HG03060 (cell line): ENCODE measurements around the gene RBBP8.

ENCODE experiments used
- ATAC-seq: cut with Tn5 transposase; IDR thresholded peaks from one replicate; pipeline ENCODE4 v1.9.1; 2021; ENCODE audit warnings: low read depth, moderate number of reproducible peaks; ENCODE audit not compliant: unreplicated experiment

The RBBP8 gene

GRCh38 chr18:23057096-23057495 lies 124.0 kb downstream of the RBBP8 start:
- no peak for ATAC-seq

- ATAC-seq: no peak
Measured at GRCh38 chr18:23058746-23059415, 125.8 kb downstream of the RBBP8 start.

GRCh38 chr18:23059541-23060465 lies 126.7 kb downstream of the RBBP8 start:
- ATAC-seq: no peak

GRCh38 chr18:23062011-23062410 lies 128.9 kb downstream of the RBBP8 start:
- ATAC-seq: no peak

GRCh38 chr18:23063502-23063901 lies 130.4 kb downstream of the RBBP8 start:
- no peak for ATAC-seq

- ATAC-seq: no peak
Measured at GRCh38 chr18:23065234-23065806, 132.2 kb downstream of the RBBP8 start.

- ATAC-seq: no peak
Measured at GRCh38 chr18:23066060-23066459, 132.9 kb downstream of the RBBP8 start.

GRCh38 chr18:23066504-23067039 lies 133.4 kb downstream of the RBBP8 start:
- no peak for ATAC-seq

GRCh38 chr18:23067236-23067635 lies 134.1 kb downstream of the RBBP8 start:
- ATAC-seq: no peak

GRCh38 chr18:23068011-23068410 lies 134.9 kb downstream of the RBBP8 start:
- ATAC-seq: no peak

- ATAC-seq: no peak
Measured at GRCh38 chr18:23068570-23069310, 135.6 kb downstream of the RBBP8 start.

GRCh38 chr18:23069481-23069880 lies 136.4 kb downstream of the RBBP8 start:
- no peak for ATAC-seq

GRCh38 chr18:23069898-23070297 lies 136.8 kb downstream of the RBBP8 start:
- ATAC-seq: no peak

- peak; percentile 84 for ATAC-seq
Measured at GRCh38 chr18:23071285-23071684, 138.2 kb downstream of the RBBP8 start.

GRCh38 chr18:23072079-23072478 lies 139.0 kb downstream of the RBBP8 start:
- no peak for ATAC-seq

GRCh38 chr18:23073996-23074606 lies 141.0 kb downstream of the RBBP8 start:
- no peak for ATAC-seq
